ENCODE results near the gene NUDT2. TPM values are rescaled to one million over a fixed set of nuclear protein-coding genes. Genes with fewer than 3 reads are reported as not detected.

The NUDT2 gene
- total and polyA plus RNA-seq, 2 donors (not counting 1 experiment from before 2014, with no cell fraction given), result 12.2 to 20.4 TPM

- no peak overlapping the region for H3K27ac Mint-ChIP-seq
- no peak overlapping the region for H3K27ac ChIP-seq (ENCODE audit: low read length in 2 of 2)
- H3K9me3 Mint-ChIP-seq (ENCODE audit: insufficient read depth), result no peaks in the 10 kb centered on the region
- H3K4me2 ChIP-seq (replicated peaks; ENCODE audit: low read depth, low read length, poor library complexity, severe bottlenecking), result no peak overlapping the region
- peaks cover 13% of the 10 kb centered on the region for H3K79me2 ChIP-seq (ENCODE audit: control insufficient read depth, insufficient read depth, low read length)
- no peaks in the 10 kb centered on the region for H3K9me3 ChIP-seq (ENCODE audit: control extremely low read depth in 1 of 3, control insufficient read depth in 2 of 3, insufficient read depth in 1 of 3, low read length in 2 of 3)
- H3K4me1 Mint-ChIP-seq, result peaks cover 2% of the 10 kb centered on the region
- H3K27me3 ChIP-seq (replicated peaks in 1 of 4; ENCODE audit: control extremely low read depth in 1 of 4, control insufficient read depth in 3 of 4, insufficient read depth in 4 of 4, low read length in 3 of 4), result no peaks in the 10 kb centered on the region
- no peak for ATAC-seq (ENCODE audit: low read depth)
- no peak overlapping the region for H3K9ac ChIP-seq (ENCODE audit: low read length)
- no peaks in the 10 kb centered on the region for H4K20me1 ChIP-seq (ENCODE audit: control insufficient read depth, insufficient read depth, low read length, poor library complexity, severe bottlenecking)
- TF ChIP-seq EZH2 (IDR thresholded peaks at IDR 0.05; ENCODE audit: borderline replicate concordance, insufficient read depth, low read depth, low read length, poor library complexity, severe bottlenecking), result no peak
- TF ChIP-seq CTCF (IDR thresholded peaks at IDR 0.05), result no peak
- no peak overlapping the region for H2AFZ ChIP-seq (ENCODE audit: insufficient read depth, low read depth, low read length, poor library complexity, severe bottlenecking)
- H3K4me3 ChIP-seq (ENCODE audit: control extremely low read depth in 1 of 5, extremely low read depth in 1 of 5, insufficient read depth in 1 of 5, low read depth in 2 of 5, low read length in 4 of 5), result no peak overlapping the region
- no peaks in the 10 kb centered on the region for H3K36me3 ChIP-seq (replicated peaks in 1 of 2; ENCODE audit: control extremely low read depth in 1 of 2, control insufficient read depth in 1 of 2, extremely low read depth in 1 of 2, insufficient read depth in 2 of 2, low read length in 1 of 2)
- CTCF ChIA-PET, result no interaction called here
- DNase-seq, result no peak
- no peak overlapping the region for H3K4me3 Mint-ChIP-seq
- WGBS (ENCODE audit: insufficient coverage), result 50% methylated on average over 1 of the region's 2 CpGs
- H3K27me3 Mint-ChIP-seq, result no peaks in the 10 kb centered on the region
- intact Hi-C loops (cut with micrococcal nuclease), result loop anchor here (10.0 kb wide), 1 partner anchor 848 kb away; the partner anchor contains the start of gene NOL6
- POLR2A ChIA-PET, result no interaction called here
- peaks cover 0 to under 1% of the 10 kb centered on the region in 2 donors for H3K4me1 ChIP-seq (ENCODE audit: control insufficient read depth in 2 of 2, insufficient read depth in 2 of 2, low read length in 2 of 2)
These were observed 6.3 kb upstream of the NUDT2 start for GRCh38 chr9:34322899-34323591.

GRCh38 chr9:34326690-34327089 lies 2.7 kb upstream of the NUDT2 start:
- H3K27me3 Mint-ChIP-seq, result no peaks in the 10 kb centered on the region
- Histone ChIP-seq H3K4me1 (ENCODE audit: control insufficient read depth in 2 of 2, insufficient read depth in 2 of 2, low read length in 2 of 2) (peaks cover 14 to 25% of the 10 kb centered on the region in 2 donors), H3K4me3 (ENCODE audit: control extremely low read depth in 1 of 5, extremely low read depth in 1 of 5, insufficient read depth in 1 of 5, low read depth in 2 of 5, low read length in 4 of 5) (no peak overlapping the region), H3K27ac (ENCODE audit: low read length in 2 of 2) (no peak overlapping the region), H3K79me2 (ENCODE audit: control insufficient read depth, insufficient read depth, low read length) (no peaks in the 10 kb centered on the region), H4K20me1 (ENCODE audit: control insufficient read depth, insufficient read depth, low read length, poor library complexity, severe bottlenecking) (no peaks in the 10 kb centered on the region), H3K4me2 (replicated peaks; ENCODE audit: low read depth, low read length, poor library complexity, severe bottlenecking) (no peak overlapping the region), H3K9ac (ENCODE audit: low read length) (no peak overlapping the region), H2AFZ (ENCODE audit: insufficient read depth, low read depth, low read length, poor library complexity, severe bottlenecking) (no peak overlapping the region), H3K36me3 (replicated peaks in 1 of 2; ENCODE audit: control extremely low read depth in 1 of 2, control insufficient read depth in 1 of 2, extremely low read depth in 1 of 2, insufficient read depth in 2 of 2, low read length in 1 of 2) (no peaks in the 10 kb centered on the region), H3K27me3 (replicated peaks in 1 of 4; ENCODE audit: control extremely low read depth in 1 of 4, control insufficient read depth in 3 of 4, insufficient read depth in 4 of 4, low read length in 3 of 4) (no peaks in the 10 kb centered on the region), H3K9me3 (ENCODE audit: control extremely low read depth in 1 of 3, control insufficient read depth in 2 of 3, insufficient read depth in 1 of 3, low read length in 2 of 3) (no peaks in the 10 kb centered on the region)
- H3K4me3 Mint-ChIP-seq, result no peak overlapping the region
- DNase-seq (no peak), ATAC-seq (ENCODE audit: low read depth) (no peak)
- intact Hi-C loops (cut with micrococcal nuclease), result loop anchor here (10.0 kb wide), 1 partner anchor 852 kb away; the partner anchor contains the start of gene NOL6
- peaks cover 23% of the 10 kb centered on the region for H3K4me1 Mint-ChIP-seq
- ChIA-PET CTCF (no interaction called here), POLR2A (no interaction called here)
- WGBS (ENCODE audit: insufficient coverage), result no CpG with 5 or more reads among the region's 1 CpG
- TF ChIP-seq CTCF (IDR thresholded peaks at IDR 0.05), result no peak
- TF ChIP-seq EZH2 (IDR thresholded peaks at IDR 0.05; ENCODE audit: borderline replicate concordance, insufficient read depth, low read depth, low read length, poor library complexity, severe bottlenecking), result no peak
- H3K9me3 Mint-ChIP-seq (ENCODE audit: insufficient read depth), result no peaks in the 10 kb centered on the region
- no peak overlapping the region for H3K27ac Mint-ChIP-seq

Measured in B cell (primary cell).